HG03025 (cell line): Measurements from ENCODE around the gene IFNAR2.
A peak's percentile ranks its signal among the peaks of the same experiment; 100 is the strongest.
"Not testable (repeated sequence)": the region's sequence is repeated elsewhere in the genome, so short reads cannot be mapped to it uniquely, and the experiment has no call there.

ENCODE experiments used
- ATAC-seq: cut with Tn5 transposase; IDR thresholded peaks from one replicate; pipeline ENCODE4 v1.9.1; 2021; ENCODE audit warnings: mild to moderate bottlenecking, moderate library complexity; ENCODE audit not compliant: unreplicated experiment, low FRiP score

Gene IFNAR2

DNA sequence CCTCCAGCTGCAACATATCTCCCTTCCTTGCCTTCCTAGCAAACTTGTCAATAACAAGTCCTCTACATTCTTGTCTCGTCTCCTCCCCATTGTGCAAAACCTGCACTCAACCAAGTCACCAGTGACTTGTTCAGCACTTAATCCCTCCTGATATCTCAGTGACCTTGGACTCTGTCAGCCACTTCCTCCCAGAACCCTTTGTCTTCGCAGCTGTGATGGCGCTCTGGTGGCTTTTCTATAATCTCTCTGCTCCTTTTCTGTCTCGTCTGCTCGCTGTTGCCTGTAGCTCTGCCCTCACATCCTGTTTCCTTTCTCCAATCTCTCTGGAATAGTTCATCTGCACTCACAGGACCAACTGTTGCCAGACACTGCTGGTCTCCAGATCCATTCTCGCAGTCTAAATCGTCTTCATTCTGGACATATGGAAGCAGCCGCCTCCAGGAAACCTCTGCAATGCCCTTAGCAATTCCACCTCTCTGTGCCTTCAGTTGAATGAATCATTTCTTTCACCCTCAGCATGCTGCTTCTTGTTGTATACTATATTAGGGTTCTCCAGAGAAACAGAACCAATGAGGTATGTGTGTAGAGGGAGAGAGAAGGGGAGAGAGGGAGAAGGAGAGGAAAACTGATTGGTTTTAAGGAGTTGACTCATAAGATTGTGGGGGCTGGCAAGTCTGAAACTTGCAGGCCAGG, 17.4 kb upstream of the IFNAR2 start:
- ATAC-seq, result no peak

DNA sequence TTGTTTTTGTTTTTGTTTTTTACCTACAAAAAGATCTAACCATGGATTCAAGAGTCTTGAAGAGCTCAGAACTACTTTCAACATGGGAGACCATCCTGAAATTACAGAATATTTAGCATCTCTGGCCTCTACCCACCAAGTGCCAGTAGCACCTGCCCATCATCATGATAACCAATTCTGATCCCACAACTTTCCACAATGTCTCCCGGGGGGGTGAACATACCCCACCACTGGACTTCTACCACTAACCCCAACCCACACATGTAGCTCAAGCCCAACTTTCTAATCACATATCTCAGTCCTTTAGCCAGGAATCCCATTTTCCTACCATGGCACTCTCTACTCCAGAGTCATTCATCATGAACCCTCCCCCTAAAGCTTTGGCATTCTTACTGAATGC, 15.7 kb upstream of the IFNAR2 start:
- ATAC-seq, result no peak

DNA sequence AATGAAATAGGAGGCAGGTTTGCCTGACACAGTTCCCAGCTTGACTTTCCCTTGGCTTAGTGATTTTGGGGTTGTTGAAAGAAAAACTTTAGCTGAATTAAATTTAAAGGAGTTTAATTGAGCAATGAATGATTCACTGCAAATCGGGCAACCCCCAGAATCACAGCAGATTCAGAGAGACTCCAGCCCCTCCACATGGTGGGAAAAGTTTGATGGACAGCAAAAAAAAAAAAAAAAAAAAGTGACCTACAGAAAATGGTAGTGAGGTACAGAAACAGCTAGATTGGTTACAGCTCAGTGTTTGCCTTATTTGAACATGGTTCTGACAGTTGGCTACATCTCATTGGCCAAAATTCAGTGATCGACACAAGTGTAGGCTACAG, 12.6 kb upstream of the IFNAR2 start:
- no peak for ATAC-seq

DNA sequence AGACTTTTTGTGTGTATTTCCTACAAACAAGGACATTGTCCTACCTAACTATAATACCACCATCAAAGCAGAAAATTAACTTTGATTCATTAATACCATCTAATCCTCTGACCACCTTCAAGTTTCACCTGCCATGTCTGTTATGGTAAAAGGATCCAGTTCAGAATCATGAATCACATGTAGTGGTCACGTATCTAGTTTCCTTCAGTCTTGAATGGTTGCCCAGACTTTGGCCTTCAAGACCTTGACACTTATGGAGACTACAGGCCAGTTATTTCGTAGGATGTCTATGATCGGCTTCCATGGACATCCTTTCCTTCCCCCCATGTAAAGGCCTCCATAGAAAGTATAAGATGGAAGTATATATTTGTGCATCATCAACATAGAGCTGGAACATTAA, 10.4 kb upstream of the IFNAR2 start:
- no peak for ATAC-seq

DNA sequence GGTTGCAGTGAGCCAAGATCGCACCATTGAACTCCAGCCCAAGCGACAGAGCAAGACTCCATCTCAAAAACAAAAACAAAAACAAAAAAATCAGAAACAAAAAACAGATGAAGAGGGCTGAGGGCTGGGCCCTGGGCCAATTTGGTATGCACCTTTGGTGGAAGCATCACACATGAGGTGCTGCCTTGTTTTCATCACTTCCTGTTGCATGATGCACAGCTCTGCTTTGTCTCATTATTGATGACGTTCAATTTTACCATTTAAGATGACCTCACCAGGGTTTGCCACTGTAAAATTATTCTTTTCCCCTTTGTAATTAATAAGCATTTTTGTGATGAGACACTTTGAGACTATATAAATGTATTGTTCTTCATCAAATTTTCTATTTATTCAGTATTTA, 9.8 kb upstream of the IFNAR2 start:
- ATAC-seq, result no peak

DNA sequence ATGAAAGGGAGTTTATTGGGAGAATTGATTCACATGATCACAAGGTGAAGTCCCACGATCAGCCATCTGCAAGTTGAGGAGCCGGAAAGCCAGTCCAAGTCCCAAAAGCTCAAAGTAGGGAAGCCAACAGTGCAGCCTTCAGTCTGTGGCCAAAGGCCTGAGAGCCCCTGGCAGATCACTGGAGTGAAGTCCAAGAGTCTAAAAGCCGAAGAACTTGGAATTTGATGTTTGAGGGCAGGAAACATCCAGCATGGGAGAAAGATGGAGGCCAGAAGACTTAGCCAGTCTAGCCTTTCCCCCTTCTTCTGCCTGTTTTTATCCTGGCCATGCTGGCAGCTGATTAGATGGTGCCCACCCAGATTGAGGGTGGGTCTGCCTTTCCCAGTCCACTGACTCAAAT, 4.4 kb upstream of the IFNAR2 start:
- ATAC-seq, result not testable (repeated sequence)

DNA sequence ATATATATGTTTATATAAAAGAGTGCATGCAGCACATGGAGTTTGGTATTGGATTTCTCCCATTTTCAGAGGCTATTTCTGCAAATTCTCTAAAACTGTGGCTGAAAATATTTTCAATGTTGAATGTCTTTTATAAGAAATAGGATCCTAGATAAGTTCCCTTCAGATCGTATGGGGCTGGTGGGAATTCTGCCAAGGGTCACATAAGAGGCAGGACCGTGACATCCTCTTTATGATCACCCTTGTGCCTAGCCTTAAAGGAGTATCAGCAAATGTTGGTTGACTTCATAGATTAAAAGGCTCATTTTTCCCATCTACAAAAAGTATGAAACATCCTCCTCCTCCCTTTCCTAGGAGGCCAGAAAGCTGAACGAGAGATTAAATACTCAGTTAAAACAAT, 1.3 kb upstream of the IFNAR2 start:
- no peak for ATAC-seq

DNA sequence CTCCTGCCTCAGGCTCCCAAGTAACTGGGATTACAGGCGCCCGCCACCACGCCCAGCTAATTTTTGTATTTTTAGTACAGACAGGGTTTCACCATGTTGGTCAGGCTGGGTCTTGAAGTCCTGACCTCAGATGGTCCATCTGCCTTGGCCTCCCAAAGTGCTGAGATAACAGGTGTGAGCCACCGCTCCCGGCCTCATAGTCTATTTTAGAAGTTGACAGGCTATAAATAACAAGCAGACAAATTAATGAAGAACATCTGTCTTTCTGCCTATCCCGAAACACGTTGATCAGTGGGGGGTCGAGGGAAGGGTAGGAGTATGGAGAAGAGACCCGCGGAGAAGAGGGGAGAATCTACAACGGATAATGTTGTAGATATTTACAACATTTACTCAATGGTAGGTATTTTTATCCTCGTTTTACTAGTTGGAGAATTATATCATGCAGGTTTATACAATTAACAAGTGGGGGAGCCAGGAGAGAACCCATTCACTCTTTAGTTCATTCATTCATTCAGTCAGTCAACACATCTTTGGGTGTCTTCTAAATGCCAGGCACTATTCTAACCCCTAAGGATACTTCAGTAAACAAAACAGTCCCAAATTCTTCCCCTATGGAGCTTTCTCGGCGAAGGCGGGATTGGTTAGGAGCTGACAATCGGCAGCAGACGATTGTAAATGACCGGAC, 497 bp upstream of the IFNAR2 start:
- no peak for ATAC-seq

DNA sequence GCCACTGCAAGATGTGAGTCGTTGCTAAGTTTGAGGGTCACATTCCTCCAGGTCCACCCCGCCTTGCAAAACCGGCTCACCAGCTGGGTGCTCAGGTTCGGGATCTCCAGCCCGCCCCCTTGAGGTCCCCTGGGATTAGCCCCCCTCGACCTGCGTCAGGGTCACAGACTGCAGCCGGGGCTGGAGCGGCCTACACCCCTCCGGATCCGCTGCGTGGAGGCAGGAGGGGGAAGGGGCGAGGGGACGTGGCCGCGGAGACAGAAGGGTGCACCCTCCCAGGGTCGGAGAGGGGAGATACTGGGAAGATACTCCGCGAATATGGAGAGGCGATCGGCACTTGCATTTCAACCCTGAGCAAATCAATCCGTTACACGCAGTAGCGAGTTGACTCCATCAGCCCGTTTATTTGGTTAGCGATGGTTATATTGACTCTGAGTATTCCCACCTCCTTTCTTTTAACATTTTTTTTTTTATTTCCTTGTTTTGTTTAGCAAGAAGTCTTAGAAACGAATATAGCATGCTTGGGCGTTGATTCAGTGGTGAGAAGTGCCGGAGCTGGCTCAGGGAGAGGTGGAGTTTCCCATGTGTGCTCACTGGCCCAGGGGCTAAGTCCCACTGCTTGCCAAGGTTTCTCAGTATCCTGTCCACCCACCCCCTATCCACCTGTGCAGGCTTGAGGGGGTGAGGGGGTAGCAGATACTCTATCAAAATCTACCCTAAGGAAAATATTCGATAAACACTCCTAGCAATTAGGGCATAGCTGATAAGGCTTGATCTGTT, 997 bp downstream of the IFNAR2 start:
- peak; percentile 25 for ATAC-seq

DNA sequence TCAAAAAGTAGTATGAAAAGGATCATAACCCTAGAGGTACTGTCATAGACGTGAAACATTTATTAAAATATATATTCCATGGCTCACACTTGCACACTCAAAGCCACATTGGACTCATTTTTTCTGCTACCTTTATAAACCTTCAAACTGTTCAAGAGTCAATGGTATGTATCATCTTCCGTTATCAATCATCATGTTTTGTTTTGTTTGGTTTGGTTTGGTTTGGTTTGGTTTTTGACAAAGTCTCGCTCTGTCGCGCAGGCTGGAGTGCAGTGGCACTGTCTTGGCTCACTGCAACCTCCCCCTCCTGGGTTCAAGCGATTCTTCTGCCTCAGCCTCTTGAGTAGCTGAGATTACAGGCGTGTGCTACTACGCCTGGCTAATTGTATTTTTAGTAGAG, 1.8 kb downstream of the IFNAR2 start:
- no peak for ATAC-seq

DNA sequence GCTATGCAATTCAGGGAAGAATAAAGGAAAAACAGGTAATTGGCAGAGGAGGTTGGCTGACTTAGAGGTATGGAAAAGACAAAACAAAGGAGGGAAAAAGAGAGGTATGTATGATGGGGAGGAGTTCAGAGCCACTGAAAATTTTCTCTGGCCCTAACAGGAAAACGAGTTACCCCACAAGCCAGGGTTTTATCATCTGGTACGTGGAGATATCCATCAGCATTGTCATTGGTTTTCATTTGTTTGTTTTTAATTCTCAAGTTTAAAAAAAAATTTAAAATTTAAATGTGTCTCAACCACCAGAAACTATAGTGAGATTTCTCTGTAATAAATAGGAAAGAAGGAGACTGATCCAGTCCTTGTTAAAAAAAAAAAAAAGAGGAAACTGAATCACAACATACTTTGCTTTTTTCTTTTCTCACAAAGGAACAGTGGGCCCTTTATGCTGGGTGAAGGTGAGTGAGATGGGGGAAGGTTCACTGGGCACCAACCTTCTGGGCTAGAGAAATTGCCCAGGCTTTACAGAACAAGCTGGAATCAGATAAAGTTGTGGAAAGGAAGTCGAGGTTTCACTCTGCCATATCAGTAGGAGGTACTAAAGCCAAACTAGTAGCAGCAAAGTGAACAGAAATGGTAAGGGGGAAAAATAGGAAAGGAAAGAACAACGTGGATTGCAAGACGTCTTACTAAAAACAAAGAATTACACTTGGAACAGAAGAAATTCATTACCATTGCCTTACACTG, 2.7 kb downstream of the IFNAR2 start:
- no peak for ATAC-seq

DNA sequence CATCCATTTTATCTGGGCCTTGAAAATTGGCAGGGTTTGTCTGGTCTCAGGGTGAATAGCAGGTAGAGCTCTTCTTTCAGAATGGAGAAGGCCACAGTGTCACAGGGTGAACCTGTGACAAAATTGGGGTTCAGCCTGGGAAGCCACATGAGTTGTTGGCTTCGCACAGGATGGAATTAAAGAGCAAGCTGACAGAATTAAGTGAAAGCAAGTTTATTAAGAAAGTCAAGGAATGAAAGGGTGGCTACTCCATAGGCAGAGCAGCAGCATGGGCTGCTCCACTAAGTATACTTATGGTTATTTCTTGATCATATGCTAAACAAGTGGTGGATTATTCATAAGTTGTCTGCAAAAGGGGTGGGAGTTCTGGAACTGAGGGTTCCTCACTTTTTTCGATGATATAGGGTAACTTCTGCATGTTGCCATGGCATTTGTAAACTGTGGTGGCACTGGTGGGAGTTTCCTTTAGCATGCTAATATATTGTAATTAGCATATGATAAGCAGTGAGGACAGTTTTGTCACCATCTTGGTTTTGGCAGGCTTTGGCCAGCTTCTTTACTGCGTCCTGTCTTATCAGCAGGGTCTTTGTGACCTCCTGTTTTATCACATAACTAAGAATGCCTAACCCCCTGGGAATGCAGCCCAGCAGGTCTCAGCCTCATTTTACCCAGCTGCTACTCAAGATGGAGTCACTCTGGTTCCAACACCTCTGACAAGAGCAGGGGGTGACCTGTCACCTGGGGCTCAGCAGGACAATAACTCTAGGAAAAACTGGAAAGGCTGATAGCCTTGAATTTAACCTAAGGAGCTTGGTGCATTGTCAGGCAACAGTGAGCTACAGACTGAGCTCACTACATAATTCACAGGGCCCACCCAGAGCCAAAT, 5.1 kb downstream of the IFNAR2 start:
- ATAC-seq, result no peak

DNA sequence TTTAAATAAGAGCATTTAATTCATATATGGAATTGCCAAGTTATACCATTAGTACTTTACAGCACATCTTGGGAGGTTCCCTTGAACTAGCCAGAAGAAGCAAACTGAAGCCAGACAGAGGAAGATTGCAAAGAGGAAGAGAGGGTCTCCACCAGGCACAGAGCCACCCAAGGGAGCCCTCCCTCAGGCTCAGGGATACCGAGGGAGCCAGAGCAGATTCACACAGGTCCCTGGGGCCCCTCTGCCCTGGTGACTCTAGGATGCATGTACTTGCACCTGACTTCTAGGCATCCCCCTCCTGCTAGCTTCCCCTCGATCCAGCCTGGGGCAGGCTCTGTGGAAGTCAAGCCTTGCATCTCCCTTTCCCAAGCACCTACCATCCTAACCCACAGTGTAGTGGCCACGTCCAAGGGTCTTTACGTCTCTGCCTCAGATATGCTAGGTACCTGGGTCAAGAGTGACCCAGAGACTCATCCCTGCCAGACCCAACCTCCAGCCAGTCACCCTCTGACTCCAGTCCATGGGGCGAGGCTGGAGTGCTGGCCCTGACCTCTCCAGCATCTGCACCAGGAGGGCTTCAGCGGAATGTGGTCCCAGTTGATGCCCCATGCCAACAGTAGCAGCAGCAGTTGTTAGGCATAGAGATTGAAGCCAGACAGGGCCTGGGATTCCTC, 6.4 kb downstream of the IFNAR2 start:
- ATAC-seq, result no peak

DNA sequence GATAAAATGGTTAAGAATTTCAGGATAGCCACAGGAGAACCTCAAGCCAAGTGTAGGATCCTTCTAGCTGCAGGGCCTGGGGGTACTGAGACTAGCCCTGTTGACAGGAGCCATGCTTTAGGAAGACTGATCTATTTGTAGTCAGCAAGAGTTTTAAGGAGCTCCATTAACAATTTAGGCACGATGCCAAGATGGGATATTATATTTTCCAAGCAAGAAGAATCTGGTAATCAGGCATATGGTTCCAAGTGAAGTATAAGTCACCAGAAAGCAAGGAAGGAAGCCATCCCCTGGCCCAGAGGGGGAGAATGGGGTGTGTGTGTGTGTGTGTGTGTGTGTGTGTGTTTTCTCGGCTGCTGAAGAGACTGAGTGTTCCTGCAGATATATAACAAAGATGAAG, 7.0 kb downstream of the IFNAR2 start:
- ATAC-seq, result no peak

DNA sequence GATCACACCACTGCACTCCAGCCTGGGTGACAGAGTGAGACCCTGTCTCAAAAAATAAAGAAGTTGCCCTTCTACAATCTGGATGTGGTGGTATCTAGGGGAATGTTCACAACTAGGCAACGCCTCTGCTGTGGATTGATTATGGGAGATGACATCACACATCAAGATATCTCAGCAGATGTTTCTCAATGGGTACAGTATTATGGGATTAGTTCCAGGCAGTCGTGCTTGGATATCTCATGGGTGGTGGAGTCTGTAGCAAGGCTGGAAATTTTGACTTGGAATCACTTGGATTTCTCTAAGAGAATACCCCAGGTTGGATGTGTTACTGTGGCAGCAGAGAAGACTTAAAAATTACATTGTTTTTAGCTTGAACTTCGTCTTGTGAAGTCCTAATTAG, 7.7 kb downstream of the IFNAR2 start:
- ATAC-seq, result no peak

DNA sequence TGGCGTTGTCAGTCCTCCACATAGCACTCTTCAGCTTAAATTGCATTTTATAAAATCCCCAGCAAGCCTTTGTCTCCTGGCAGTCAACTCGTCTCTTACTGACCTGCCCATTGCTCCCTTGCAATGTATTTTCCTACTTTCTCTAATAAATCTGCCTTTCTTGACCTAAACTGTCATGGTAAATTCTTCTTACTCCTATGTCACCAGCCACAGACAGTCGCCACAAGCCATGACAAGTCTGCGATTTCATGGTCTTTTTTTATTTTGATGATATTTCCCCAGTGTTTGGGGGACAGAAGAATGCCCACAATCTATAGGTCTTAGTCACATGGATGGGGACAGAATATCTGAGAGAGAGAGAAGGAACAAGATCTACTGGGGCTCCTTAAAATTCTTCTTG, 8.4 kb downstream of the IFNAR2 start:
- ATAC-seq, result no peak

DNA sequence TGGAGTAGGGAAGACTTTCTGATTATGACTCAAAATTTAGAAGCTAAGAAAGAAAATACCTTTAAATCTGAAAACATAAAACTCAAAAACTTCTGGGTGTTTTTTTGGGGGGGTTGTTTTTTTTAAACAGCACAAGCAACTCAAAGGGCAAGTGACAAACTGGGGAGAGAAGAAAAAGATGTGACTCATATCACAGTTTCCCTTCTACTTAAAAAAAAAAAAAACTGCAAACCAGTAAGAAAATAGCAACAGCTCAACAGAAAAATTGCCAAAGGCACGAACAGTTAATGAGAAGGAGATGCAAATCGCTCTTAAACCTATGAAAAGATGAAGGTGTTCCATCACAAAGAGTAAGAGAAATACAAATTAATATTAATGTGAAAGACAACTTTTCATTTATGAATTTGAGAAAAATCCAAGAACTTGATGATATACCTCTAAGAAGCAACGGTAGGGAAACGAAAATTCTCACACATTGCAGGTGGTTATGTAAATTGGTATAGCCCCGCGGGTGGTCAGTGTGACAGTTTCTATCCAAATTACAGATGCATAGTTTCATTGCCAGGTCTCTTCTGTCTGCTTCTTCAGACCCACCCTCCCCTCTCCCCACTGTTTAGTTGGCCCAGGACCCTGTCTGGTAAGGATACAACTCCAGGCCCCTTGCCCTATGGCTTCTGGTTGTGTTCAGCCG, 9.0 kb downstream of the IFNAR2 start:
- ATAC-seq, result peak; percentile 75

DNA sequence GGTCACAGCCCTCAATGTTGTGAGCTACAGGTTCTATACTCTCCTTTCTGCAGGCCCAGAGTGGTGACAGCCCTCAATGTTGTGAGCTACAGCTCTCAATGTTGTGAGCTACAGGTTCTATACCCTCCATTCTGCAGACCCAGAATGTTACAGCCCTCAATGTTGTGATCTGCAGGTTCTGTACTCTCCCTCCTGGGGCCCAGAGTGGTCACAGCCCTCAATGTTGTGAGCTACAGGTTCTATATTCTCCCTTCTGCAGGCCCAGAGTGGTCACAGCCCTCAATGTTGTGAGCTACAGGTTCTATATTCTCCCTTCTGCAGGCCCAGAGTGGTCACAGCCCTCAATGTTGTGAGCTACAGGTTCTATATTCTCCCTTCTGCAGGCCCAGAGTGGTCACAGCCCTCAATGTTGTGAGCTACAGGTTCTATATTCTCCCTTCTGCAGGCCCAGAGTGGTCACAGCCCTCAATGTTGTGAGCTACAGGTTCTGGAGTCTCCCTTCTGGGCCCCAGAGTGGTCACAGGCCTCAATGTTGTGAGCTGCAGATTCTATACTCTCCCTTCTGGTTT, 9.9 kb downstream of the IFNAR2 start:
- ATAC-seq, result not testable (repeated sequence)

DNA sequence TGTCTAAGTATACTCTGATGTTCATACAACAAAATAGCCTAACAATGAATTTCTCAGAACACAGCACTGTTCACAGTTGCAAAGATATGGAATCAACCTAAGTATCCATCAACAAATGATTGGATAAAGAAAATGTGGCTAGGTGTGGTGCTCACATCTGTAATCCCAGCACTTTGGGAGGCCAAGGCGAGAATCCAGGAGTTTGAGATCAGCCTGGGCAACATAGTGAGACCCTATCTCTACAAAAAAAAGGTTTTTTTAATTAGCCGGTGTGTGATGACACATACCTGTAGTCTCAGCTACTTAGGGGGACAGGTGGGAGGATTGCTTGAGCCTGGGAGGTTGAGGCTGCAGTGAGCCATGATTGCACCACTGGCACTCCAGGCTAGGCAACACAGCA, 10.7 kb downstream of the IFNAR2 start:
- ATAC-seq, result no peak
